NCI-H524 (cell line): ENCODE results near the gene TBC1D10B.

Experiments used
- DNase-seq, 2 experiments: peaks; one replicate each; lab custom pipeline; 2025; lab: John Stamatoyannopoulos, UW

TBC1D10B gene

DNA sequence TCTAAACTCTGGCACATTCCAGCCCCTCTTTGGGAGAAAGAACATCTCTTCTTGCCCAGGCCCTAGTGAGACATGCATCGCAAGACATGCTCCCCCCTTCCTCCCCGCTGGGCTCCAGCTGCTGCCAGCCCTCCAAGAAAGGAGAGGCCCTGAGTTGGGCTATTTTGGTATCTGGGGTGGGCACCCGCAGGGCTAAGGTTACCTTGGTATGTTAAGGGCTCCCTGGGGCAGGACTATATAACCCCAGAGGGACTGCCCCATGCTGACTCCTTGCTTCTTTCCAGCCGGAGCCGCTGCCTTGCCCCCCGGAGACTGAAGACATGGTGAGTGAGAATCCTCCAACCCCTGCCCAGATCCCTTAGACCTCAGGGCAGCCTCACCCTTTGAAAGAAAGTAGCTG is 4.2 kb upstream of the TBC1D10B start, which contains the start of gene MYL11:
Gene MYL11, plus strand, starts transcription at position 265 of the 400 bp plus-strand sequence. Its CDS starts 56 bp downstream, at position 321.
- no peak for DNase-seq

DNA sequence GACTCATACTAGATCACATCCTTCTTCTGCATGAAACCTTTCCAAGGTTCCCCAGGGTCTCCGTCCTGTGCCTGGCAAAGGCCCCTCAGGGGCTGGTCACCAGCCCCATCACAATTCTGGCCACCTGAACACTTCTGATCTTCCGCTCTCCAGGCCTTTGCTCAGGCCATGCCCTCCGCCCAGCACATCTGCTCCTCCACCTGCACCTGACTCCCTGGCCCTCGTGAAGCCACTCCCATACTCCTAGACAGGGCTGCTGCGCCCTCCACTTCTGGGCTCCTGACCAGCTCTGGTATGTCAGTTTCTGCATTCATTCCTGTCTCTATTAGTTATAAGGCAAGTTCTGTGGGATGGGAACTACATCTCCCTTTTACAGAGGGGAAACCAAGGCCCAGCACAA is 2.4 kb upstream of the TBC1D10B start:
- DNase-seq = no peak

- no peak for DNase-seq
Observed at GRCh38 chr16:30372038-30372712, 1.9 kb upstream of the TBC1D10B start.

DNA sequence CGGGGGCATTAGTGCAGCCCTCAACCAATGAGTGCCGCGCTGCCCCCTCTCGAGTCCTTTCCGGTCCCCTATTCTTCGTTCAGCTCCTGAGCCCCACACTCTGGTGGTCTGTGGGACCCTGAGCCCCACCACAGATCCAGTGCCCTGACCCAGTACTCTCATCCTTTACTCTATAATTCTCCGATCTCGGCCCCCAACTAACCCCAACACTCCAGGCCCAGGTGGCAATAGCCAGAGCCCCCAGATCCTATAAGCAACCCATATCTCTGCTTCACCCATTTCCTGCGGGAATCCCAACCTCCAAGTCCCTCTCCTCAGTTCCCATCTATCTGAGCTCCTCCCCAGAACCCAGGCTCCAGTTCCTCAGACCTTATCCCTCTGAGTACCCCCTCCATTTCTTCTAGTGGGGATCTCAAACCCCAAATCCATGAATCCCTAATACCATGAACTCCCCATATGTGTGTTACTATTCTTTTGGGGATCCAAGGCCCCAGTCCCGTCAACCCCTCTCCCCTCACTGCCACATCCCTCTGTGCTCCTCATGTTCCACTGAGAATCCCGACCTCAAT is 1.0 kb upstream of the TBC1D10B start:
- DNase-seq = no peak

GRCh38 chr16:30369938-30370455 is 297 bp downstream of the TBC1D10B start:
- no peak for DNase-seq

DNA sequence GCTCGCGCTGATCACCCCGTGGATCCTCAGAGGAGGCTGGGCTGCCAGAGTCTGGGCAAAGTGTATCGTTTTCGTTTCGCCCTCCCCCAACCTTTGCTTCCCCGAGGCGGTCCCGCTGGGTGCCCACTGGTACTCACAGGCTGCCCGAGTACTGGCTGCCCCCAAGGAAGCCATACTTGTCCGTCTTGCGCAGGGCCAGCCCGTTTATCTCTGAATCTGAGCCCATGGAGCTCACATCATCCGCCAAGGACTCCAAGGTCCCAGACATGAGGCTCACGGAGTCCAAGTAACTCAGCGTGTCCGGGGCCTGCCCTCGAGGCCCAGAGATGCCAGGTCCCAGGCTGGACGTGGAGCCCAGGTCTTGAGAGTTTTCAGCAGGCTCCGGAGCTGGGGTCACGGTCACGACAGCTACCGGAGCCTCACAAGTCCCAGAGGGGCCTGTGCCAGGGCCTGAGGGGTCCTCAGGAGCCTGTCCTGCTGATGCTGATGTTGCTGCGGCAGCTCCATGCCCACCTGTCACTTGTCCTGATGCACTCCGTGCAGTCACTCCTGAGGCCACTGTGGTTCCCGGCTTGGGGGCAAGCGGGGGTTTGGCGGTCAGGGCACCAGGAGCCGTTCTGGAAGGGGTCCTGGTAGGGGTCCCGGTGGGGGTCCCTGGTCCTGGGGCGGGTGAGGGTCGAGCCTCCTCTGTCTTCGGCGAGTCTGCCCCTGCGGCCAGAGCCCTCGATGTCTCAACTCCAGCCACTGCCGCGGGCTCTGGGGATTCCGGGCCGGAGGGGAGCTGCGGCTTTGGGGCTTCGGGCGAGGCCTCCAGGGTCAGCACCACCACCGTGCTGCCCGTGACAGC is 980 bp downstream of the TBC1D10B start:
- DNase-seq = peak in 1 of 2 experiments; percentile 51

DNA sequence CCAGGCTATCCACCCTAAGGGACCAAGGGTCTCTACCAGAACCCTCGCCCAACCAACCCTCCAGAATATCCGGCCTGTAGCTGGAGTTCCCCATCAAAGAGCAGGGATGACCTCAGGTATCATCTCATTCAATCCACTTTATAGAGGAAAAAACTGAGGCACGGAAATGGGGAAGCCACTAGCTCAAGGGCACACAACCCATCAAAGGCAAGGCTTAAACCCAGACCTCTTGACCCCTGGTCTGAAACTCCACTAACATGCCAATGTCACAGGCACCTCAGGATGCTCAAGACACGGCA is 1.6 kb downstream of the TBC1D10B start:
- DNase-seq = no peak

- DNase-seq = no peak
Observed at GRCh38 chr16:30368122-30368791, 2.0 kb downstream of the TBC1D10B start.

DNA sequence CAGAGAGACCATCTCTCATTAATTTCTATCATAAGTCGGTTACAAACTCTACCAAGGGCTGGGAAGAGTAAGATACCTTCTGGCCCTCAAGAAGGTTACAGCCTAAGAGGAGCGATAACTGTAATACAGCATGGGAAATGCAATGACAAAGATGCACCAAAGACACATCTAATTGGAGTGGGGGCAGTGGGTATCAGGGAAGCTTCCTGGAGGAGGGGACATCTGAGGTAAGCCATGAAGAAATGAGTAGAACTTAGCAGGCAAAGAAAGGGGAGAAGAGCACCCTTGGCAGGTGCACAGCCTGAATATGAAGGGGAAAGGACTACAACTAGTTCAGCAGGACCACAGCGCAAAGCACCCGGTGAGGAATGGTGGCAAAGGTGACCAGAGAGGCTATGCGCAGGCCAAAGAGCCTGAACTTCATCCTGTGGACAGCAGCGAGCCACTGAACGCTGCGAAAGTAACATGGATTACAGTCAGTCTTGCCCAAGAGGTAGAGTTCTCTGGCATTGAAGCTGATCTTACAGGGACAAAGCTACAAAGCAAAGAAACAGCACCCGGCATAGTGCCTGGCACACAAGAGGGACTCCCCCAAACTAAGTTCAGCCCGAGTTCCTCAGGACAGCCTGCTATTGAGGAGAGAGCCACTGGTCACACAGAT is 2.8 kb downstream of the TBC1D10B start:
- no peak for DNase-seq

GRCh38 chr16:30366511-30366910 is 3.8 kb downstream of the TBC1D10B start:
- DNase-seq = no peak

- DNase-seq = no peak
Observed at GRCh38 chr16:30365200-30365599, 5.1 kb downstream of the TBC1D10B start.

- DNase-seq = no peak
Observed at GRCh38 chr16:30361180-30361579, 9.1 kb downstream of the TBC1D10B start.

GRCh38 chr16:30359871-30360170 is 10.5 kb downstream of the TBC1D10B start:
- DNase-seq = no peak

- no peak for DNase-seq
Observed at GRCh38 chr16:30358990-30359870, 11.1 kb downstream of the TBC1D10B start.

DNA sequence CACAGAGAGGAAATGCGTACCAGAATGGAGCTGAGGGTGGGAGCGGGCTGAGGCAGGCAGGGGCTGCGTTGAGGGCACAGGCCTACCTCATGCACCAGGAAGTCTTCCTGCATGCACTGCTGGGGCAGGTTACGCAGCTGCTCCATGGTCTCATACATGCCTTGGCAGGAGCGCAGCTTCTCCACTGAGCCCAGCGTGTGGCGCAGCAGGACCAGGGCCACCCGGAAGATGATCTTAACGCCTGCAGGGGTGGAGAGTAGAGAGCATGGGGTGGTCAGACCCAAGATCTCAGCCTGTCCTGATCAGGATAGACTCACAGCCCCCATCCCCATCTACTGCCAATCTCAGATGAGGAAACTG is 11.7 kb downstream of the TBC1D10B start:
- no peak for DNase-seq

DNA sequence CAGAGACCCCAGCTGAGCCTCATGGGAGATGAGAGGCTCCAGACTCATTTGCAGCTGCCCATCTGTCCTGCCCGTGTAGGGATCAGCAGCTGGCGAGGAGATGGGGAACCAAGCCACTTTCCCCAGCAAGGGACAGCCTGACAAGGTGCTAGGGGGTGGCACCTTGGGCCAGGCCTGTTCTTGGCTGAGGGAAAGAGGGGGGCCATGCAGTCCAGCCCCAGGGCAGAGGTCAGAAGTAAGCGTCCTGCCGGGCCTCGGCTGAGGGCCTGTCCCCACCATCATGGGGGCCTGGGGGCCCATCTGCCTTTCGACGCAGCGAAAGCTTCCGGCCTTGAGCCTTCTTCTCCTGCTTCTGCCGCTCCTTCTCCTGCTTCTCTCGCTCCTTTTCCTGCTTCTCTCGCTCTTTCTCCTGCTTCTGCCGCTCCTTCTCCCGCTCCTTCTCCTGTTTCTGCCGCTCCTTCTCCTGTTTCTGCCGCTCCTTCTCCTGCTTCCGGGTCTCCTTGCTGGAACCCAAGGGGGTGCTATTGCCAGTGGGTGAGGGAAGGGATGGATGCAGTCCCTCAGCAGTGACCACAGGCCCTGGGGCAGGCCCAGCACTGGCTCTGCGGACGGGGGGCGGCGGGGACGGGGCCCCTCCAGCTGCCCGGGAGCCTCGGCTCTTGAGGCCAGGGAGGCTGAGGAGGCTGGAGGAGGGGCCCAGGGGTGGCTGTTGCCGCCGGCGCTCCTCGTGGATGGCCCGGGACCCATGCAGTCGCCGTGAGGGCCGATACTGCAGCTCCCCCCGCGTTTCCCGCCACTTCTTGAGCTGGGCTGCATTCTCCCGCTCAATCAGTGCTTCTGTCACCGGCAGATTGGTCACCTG is 12.3 kb downstream of the TBC1D10B start:
- peak in 1 of 2 experiments; percentile 30 for DNase-seq

DNA sequence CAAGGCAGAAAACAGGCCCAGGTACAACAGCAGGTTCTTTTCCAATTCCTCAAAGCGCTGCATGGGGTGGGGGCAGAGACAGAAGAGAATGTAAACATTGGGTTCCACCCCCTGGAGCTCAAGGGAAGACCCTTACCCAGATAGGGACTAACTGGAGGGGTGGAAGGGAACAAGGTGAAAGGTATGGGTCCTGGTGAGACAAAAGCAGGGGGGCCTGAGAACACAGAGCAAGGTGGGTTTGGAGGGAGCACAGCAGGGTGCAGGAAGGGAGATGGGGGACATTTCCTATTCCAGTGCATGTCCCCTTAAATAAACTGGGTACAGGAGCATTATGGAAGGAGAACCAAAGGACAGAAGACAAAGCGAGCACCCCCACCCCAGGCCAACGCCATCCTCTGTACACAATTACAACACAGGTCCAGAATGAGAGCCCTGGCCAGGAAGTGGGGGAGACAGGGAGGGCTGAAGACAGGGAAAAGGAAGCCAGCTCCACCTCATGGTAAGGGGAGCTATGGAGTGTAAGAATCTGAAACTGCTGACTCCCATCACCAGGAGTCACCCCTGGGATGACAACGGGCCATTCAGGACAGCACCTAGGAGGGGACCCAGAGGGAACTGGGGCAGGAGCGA is 13.1 kb downstream of the TBC1D10B start:
- DNase-seq = no peak

DNA sequence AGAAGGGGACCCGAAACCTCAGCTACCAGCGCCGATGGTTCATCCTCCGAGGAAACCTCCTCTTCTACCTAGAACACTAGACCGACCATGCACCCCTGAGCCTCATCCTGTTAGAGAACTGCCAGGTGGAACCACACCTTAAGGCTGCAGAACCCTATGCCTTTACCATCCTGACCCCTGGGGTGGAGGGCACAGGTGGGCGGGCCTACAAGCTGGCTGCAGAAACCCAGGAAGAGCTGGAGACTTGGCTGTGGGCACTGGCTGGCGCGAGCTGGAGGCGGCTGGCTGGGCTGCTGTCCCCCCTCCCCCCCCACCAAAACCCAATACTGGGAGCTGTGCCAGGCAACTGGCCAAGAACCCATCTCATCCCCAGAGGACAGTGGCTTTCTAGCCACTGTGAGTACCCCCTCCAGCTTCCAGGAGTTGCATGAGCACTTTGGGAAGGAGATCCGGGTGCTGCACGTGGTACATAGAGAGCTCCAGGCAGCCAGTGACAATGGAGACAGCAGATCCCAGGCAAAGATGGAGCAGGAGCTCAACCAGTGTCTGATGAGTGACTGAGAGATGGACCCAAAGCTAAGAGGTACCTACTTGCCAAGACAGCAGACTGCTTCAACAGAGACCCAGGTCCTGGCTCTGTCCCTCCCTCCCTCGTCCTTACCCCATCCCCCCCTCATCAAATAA is 13.8 kb downstream of the TBC1D10B start:
- DNase-seq = no peak

DNA sequence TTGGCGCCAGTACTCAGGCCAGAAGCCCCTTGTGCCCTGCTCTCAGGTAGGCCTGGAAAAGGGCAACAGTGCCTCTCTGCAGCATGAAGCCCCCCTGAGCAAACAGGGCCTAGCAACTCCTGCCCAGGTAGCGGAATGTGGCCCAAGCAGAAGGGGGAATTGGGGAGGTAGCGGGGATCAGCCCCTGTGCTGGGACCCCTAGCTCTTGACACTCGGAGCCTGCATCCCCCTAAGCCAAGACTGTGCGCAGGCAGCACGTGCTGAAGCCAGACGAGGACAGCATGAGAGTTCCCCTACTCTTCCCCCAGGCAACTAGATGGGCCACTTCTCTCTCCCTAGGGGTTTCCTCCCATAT is 14.4 kb downstream of the TBC1D10B start:
- no peak for DNase-seq
